HCT116 (cell line): ENCODE data around the gene ISYNA1.

Source experiments
- CBX3 ChIP-seq: IDR thresholded peaks from 2 replicates; pipeline ENCODE4 v1.6.1; 2012; ENCODE audit warnings: low read depth
- CEBPB ChIP-seq: IDR thresholded peaks from 2 replicates; pipeline ENCODE4 v1.6.1; 2012; ENCODE audit warnings: low read depth
- EZH2phosphoT487 ChIP-seq: fragments of 200-600 bp; IDR thresholded peaks from 2 replicates; pipeline ENCODE4 v1.6.1; 2018; ENCODE audit warnings: antibody characterized with exemption, borderline replicate concordance
- FOSL1 ChIP-seq: IDR thresholded peaks from 2 replicates; pipeline ENCODE4 v1.6.1; 2012; ENCODE audit warnings: low read depth
- POLR2A ChIP-seq: IDR thresholded peaks from 2 replicates; pipeline ENCODE4 v1.7.0; 2011; ENCODE audit warnings: borderline replicate concordance; ENCODE audit not compliant: insufficient read depth, insufficient read length; ENCODE audit errors: extremely low read depth
- POLR2AphosphoS5 ChIP-seq: IDR thresholded peaks from 2 replicates; pipeline ENCODE4 v1.6.1; 2011; ENCODE audit warnings: mild to moderate bottlenecking, low read depth, low read length, moderate library complexity
- RAD21 ChIP-seq: IDR thresholded peaks from 2 replicates; pipeline ENCODE4 v1.6.1; 2012; ENCODE audit warnings: low read depth, mild to moderate bottlenecking
- SIN3A ChIP-seq: IDR thresholded peaks from 2 replicates; pipeline ENCODE4 v1.6.1; 2012; ENCODE audit warnings: low read depth
- YY1 ChIP-seq: IDR thresholded peaks from 2 replicates; pipeline ENCODE4 v1.6.1; 2011; ENCODE audit warnings: low read length, low read depth, moderate library complexity, mild to moderate bottlenecking; ENCODE audit not compliant: insufficient replicate concordance; ENCODE audit errors: extremely low read depth
- TF ChIP-seq, protein P1 (sequence below), 3 experiments: fragments of 200-600 bp in 1 of 3; sonication (generic) in 1 of 3; IDR thresholded peaks in 2 of 3; conservative IDR thresholded peaks in 1 of 3; 2 replicates each; pipeline ENCODE4 v1.5.1; 2012 to 2017; ENCODE audit warnings: low read depth in 2 of 3, low read length in 2 of 3, antibody characterized with exemption in 1 of 3, borderline replicate concordance in 1 of 3, control low read depth in 1 of 3, mild to moderate bottlenecking in 1 of 3, mixed read lengths in 1 of 3, mixed run types in 1 of 3, moderate library complexity in 1 of 3; ENCODE audit not compliant: insufficient read depth in 1 of 3
- TF ChIP-seq, protein P2 (sequence below): IDR thresholded peaks from 2 replicates; pipeline ENCODE4 v1.6.1; 2012
- TF ChIP-seq, protein P3 (sequence below): IDR thresholded peaks from 2 replicates; pipeline ENCODE4 v1.6.1; 2012; ENCODE audit warnings: low read depth
- TF ChIP-seq, protein P4 (sequence below): IDR thresholded peaks from 2 replicates; pipeline ENCODE4 v1.6.1; 2011; ENCODE audit warnings: mild to moderate bottlenecking, low read length, moderate library complexity; ENCODE audit not compliant: insufficient replicate concordance; ENCODE audit errors: extremely low read depth

DNA sequence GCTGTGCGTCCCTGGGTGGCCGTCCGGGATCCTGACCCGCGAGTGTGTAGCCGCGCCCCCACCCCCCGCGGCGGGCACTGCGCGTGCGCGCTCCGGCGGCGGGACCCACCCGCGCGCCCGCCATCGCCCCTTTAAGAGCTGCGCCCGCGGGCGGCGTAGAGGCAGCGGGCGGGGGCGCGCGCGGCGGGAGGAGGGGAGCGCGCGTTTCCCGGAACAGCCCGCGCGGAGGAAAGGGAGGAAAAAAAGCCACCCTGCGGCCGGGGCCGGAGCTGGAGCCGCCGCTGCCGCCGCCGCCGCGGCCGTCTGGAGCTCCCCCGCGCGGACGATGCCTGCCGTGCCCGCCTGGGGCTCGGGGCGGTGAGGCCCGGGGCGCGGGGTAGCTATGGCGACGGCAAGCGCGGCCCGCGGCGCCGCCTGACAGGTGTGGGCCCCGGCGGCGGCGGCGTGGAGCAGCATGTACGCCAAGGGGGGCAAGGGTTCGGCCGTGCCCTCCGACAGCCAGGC is 18.7 kb downstream of the ISYNA1 start, which contains the start of gene SSBP4:
- no peak for TF ChIP-seq POLR2A
- no peak for TF ChIP-seq YY1
- TF ChIP-seq POLR2AphosphoS5: peak; percentile 43
- TF ChIP-seq, protein P1, sequence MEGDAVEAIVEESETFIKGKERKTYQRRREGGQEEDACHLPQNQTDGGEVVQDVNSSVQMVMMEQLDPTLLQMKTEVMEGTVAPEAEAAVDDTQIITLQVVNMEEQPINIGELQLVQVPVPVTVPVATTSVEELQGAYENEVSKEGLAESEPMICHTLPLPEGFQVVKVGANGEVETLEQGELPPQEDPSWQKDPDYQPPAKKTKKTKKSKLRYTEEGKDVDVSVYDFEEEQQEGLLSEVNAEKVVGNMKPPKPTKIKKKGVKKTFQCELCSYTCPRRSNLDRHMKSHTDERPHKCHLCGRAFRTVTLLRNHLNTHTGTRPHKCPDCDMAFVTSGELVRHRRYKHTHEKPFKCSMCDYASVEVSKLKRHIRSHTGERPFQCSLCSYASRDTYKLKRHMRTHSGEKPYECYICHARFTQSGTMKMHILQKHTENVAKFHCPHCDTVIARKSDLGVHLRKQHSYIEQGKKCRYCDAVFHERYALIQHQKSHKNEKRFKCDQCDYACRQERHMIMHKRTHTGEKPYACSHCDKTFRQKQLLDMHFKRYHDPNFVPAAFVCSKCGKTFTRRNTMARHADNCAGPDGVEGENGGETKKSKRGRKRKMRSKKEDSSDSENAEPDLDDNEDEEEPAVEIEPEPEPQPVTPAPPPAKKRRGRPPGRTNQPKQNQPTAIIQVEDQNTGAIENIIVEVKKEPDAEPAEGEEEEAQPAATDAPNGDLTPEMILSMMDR (IDR thresholded peaks at IDR 0.05 in 2 of 3, conservative IDR thresholded peaks at IDR 0.05 in 1 of 3; ENCODE audit: borderline replicate concordance in 1 of 3, insufficient read depth in 1 of 3, low read depth in 2 of 3, low read length in 2 of 3): peak in 1 of 3 experiments; percentile 17; a peak in 1 of 6 replicates
- TF ChIP-seq CEBPB: no peak
- TF ChIP-seq EZH2phosphoT487: no peak
- TF ChIP-seq, protein P2, sequence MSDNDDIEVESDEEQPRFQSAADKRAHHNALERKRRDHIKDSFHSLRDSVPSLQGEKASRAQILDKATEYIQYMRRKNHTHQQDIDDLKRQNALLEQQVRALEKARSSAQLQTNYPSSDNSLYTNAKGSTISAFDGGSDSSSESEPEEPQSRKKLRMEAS: peak; percentile 56
- TF ChIP-seq RAD21: no peak
- TF ChIP-seq CBX3: no peak
- TF ChIP-seq, protein P3, sequence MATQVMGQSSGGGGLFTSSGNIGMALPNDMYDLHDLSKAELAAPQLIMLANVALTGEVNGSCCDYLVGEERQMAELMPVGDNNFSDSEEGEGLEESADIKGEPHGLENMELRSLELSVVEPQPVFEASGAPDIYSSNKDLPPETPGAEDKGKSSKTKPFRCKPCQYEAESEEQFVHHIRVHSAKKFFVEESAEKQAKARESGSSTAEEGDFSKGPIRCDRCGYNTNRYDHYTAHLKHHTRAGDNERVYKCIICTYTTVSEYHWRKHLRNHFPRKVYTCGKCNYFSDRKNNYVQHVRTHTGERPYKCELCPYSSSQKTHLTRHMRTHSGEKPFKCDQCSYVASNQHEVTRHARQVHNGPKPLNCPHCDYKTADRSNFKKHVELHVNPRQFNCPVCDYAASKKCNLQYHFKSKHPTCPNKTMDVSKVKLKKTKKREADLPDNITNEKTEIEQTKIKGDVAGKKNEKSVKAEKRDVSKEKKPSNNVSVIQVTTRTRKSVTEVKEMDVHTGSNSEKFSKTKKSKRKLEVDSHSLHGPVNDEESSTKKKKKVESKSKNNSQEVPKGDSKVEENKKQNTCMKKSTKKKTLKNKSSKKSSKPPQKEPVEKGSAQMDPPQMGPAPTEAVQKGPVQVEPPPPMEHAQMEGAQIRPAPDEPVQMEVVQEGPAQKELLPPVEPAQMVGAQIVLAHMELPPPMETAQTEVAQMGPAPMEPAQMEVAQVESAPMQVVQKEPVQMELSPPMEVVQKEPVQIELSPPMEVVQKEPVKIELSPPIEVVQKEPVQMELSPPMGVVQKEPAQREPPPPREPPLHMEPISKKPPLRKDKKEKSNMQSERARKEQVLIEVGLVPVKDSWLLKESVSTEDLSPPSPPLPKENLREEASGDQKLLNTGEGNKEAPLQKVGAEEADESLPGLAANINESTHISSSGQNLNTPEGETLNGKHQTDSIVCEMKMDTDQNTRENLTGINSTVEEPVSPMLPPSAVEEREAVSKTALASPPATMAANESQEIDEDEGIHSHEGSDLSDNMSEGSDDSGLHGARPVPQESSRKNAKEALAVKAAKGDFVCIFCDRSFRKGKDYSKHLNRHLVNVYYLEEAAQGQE: no peak
- TF ChIP-seq, protein P4, sequence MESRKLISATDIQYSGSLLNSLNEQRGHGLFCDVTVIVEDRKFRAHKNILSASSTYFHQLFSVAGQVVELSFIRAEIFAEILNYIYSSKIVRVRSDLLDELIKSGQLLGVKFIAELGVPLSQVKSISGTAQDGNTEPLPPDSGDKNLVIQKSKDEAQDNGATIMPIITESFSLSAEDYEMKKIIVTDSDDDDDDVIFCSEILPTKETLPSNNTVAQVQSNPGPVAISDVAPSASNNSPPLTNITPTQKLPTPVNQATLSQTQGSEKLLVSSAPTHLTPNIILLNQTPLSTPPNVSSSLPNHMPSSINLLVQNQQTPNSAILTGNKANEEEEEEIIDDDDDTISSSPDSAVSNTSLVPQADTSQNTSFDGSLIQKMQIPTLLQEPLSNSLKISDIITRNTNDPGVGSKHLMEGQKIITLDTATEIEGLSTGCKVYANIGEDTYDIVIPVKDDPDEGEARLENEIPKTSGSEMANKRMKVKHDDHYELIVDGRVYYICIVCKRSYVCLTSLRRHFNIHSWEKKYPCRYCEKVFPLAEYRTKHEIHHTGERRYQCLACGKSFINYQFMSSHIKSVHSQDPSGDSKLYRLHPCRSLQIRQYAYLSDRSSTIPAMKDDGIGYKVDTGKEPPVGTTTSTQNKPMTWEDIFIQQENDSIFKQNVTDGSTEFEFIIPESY: peak; percentile 45
- TF ChIP-seq FOSL1: no peak
- no peak for TF ChIP-seq SIN3A
